Fibroblast of gingiva (primary cell): Measurements from ENCODE around the gene CDK14.
A peak's percentile ranks its signal among the peaks of the same experiment; 100 is the strongest.

ENCODE experiments used
- DNase-seq: peaks from one replicate; pipeline ENCODE4 v3.0.0-alpha.2; 2011; ENCODE audit warnings: low read depth

CDK14 gene

DNA sequence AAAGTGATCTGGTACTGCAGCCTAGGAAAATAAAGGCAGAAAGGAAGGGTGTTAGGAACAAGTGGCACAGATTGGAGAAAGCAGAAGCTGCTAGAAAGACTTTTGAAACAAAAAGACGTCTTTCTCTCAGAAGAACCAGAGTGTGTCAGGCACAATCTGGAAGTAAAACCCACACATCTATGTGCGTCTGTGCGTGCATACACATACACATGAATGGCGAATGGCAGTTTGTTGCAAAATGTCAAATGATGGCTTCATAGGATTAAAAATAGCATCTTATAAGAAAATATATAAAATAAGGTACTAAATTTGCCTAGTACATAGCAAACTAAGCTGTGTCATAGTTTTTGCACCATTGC is 246.3 kb downstream of the CDK14 start:
- DNase-seq: no peak

DNA sequence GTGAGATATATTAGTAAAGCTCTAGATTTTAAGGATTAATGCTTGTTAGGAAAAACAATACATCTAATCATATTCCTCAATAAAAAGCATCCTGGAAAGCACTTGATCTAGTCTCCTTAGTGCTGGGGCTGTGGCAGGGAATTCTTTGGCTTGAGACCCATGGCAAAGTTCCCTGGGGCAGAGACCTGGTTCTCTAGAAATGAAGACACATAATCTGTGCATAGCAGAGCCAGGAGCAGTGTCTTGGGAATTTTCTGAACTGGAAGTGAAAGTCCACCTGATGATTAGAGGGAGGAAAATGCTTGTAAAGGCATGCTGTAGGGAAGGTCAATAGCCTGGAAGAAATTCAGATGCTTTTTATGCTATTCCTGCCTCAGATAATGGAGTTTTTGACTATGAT is 247.4 kb downstream of the CDK14 start:
- no peak for DNase-seq

DNA sequence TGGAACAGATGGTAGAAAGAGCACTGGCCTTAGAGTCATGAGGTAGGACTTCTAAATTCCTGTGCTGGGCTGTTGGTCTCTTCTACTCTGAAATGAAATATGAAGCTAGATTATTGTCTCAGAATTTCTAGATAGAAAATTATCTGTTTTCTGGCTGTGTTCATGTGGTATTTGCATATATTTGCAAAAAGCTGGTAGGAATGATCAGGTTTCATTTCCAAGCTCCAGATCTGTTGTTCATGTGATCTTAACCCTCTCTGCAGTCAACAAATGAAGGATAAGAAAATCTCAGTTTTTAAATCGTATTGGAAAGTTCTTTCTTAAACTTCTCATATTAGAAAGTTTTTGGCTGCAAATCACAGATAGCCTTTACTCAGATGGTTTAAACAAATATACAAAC is 248.3 kb downstream of the CDK14 start:
- no peak for DNase-seq

DNA sequence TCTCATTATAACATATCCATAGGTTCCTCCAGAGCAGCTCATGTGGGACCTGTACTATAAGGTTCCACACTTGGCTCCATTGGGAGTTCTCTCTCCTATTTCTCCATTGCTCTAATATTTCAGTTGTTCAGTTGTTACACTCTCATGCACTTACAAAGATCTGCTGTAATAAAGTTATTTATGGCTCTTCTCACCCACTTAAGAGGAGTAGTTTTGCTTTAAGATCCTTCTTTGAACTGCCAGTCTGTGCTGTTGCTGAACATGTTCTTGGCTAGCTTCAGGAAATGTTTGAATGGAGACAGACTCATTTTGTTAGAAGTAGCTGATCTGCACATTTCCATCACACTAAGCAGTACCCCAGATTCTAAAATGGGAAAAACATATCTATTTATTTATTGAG is 250.1 kb downstream of the CDK14 start:
- DNase-seq: no peak

DNA sequence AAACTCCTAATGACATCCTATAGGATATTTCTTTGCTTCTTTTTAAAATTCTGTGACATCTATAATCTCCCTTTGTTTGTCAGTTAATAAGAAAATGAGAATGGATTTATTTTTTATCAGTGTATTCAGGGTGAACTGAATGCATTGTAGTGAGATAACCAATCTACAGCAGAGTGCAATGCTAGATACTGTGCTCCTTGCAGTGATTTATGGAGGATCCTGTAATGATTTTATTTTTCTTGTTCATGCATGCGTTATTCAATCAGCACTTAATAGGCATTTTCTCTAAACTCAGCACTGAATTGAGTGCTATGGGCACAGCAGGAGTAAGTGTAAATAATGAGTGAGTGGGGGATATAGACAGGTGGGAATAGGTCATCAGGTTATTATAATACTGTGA is 253.9 kb downstream of the CDK14 start:
- no peak for DNase-seq

DNA sequence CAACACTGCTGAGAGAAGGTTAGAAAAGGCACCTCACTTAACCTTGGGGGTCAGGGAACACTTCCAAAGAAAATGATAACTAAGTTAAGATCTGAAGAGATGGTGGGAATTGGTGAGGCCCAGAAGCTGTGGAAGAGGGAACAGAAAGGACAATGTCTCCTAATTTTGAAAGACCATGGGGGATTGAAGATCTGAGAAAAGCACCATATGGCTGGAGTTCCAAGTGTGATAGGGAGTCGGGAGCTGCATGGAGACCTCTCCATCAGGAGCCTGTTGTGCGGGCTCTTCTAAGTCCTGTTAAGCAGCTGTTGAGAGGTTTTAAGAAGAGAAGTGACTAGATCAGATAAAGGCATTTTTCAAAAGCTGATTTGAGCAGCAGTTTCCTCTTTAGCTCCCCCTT is 254.3 kb downstream of the CDK14 start:
- no peak for DNase-seq

DNA sequence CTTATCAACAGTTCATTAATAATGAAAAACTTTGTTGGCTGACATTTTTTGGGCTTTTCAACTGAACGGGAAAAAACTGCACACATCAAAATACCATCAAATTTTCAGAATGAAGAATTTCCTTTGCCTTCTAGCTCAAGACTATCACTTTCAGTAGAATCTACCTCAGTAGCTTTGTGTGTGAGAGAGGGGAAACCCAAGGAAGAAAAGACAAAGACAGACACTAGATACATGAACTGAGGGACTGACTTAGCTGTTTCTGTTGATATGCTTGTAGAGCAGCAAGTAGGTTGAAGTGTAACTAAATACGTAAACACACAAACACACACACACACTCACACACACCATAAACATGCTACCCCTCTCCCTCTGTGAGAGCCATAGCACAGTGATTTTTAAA is 257.1 kb downstream of the CDK14 start:
- no peak for DNase-seq

DNA sequence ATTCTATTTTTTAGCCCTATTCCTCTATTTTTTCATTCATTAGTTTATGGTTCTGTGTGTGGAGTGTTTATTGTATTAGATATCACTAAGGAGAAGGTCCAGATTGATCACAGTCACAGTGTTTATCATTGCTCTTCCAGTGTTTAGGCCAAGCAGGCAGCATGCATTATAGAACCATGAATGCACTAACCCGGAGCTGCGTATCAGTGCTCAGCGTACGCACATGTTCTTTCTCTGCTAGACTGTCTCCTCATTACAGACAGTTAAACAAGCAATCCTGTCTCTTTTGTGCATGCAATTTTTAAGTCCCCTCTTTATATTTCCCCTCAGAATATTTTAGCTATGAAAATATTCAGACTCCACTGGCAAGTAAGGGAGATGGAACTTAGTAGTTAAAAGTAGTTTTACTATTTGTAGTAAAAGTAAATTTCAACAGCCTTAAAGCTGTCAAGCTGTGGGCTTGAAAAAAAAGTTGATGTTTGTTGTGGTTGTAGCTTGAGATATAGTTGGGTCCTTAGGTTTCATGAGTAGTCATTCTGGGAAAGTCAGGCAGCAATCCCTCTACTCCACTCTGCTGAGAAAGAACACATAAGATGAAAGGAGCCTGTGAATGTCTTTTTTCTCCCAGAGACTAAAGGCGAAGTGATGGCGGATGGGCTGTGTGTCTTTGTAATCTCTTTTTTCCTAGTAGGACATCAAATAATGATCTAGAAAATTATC is 260.4 kb downstream of the CDK14 start:
- DNase-seq: no peak

DNA sequence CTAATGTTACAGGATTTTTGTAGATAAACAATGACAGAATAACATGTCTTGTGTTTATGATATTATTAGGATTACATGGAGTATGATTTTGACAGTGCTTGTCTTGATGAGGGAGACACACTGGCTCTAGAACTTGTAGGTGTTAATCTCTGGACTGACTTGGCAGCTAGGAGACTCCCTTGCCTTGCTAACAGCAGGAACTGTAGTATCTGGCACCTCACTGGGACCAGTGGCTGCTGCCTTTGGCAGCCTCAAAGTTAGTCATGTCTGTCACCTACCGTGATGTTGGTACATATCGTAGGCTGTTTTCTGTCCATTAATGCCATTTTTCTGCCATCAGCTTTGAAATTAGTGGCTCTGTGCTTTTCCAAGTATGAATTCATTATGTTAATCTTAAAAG is 261.5 kb downstream of the CDK14 start:
- no peak for DNase-seq

DNA sequence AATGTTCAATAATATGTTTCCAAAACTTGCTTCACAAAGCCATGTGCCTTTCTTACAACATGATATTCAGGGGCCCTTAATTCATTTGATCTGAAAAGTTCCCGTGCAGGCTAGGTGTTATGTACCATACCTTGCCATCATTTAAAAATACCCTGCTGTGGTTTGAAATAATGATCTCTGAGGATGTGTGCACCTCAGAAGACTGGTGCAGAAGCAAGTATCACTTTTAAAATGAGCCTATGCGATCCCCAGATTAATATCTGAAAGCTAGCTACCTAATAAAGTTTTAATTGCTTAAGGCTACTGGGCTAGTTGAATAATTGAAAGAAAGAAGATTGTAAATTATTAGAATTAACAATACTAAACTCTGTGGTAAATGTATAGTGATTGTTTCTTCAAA is 262.4 kb downstream of the CDK14 start:
- no peak for DNase-seq

DNA sequence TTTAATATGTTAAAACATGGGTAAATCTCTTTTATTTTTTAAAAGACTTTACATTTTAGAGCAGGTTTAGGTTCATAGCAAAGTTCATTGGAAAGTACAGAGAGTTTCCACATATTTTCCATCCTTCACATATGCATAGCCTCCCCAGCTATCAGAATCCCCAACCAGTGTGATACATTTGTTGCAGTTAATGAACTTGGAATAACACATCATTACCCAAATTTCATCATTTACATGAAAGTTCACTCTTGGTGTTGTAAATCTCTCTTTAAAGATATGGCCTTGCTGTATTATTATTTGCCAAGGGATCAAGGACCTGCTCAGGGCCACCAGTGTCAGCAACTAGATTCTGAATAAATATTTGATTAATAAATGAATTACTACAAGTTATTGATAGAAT is 263.4 kb downstream of the CDK14 start:
- no peak for DNase-seq

DNA sequence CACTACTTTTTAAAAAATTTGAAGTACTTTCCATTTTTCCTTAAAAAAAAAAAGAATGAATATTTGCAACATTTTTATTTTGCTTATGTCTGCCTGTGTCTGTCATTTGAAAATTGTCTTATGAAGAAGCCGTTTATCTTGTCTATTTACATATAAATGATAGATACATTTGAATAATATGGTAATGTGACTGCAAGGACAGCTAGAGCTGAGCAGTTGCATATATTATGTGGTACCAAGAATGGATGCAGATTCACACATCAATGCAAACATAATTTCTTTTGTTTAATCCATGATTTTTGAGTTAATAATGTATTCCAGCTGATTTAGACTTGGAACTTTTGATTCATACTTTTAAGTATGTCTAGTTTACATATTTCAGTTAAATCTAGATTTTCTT is 268.0 kb downstream of the CDK14 start:
- DNase-seq: no peak

DNA sequence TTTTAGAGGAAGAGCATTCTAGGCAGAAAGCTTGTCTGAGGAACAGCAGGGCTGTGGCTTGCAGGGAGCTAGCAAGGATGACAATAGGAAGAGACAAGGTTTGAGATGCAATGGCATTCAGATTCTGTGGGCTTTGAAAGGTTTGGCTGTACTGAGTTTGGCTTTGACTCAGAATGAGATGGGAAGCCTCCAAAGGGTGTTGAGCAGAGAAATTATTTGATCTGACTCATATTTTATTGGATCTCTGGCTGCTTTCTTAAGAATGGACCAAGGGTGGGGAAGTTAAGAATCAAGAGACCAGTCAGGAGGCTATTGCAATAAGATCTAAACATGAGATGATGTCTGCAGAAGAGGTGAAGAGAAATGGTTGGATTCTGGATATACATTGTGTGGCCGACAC is 273.2 kb downstream of the CDK14 start:
- DNase-seq: no peak

DNA sequence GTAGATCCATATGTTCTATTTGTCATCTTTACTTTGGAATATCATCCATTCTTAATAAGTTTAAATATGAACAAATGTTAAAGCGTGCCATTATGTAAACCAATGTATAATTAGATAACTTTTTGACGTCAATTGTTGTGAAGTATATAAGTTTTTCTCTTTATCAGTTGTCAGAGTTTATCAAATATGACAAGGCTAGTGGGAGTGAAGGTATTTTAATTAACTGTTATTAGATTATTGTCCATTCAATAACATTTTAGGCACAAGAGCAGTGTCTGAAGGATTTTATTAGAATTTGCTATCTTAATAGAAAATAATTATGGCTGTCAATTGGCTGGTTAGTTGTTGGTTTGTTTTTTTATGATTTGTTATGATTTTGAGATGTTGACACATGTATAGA is 280.6 kb downstream of the CDK14 start:
- no peak for DNase-seq

DNA sequence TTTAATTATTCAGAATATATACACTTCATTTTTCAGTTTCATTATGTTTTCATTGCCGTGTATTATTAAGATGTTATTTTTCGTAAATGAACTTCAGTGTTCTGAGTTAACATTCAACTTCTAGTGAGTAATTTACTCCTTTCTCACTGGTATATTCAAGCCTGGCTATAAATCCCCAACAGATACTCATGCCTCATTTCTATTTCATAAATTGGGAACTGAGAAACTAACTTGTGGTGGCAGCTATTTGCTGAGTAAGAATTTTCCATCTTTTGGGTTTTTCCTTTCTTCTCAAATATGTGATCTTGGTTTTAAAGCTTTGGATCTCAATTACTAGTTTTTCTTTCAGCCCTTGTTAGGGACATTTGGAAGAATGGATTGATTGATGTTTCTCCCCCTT is 281.1 kb downstream of the CDK14 start:
- no peak for DNase-seq

DNA sequence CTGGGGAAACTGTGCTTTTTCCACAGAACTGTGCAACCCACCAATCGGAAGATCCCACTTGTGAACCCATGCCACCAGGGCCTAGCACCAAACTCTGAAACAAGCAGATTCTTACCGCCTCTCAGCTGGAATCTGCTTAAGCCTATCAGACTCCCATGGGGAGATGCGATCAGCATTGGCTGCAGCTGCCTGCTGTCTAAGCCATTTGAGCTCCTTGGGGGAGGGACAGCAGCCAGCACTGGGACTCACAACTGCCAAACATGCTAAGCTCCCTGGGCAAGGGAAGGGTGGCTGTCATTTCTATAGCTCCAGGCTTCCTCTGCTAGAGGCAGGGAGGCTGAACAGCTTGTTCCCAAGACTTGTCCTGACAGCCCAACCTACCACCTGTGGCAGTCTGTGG is 283.8 kb downstream of the CDK14 start:
- no peak for DNase-seq

DNA sequence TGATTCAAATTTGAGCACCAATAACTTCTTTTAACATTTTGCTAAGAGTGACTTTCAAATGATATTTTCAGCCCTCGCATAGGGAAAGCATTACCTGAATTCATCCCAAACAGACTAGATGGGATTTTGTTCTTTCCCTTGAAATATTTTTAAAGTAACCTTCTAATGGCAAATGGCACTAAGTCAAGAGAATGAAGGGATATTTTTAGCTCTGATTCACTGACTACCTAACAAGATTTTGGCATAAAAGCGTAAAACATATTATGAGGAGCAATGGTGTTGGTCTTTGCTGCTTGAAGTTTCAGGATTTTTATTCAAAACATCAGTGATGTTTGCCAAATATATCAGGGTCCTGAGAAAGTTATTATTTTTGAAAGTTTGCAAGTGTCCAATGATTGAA is 290.3 kb downstream of the CDK14 start:
- DNase-seq: no peak

DNA sequence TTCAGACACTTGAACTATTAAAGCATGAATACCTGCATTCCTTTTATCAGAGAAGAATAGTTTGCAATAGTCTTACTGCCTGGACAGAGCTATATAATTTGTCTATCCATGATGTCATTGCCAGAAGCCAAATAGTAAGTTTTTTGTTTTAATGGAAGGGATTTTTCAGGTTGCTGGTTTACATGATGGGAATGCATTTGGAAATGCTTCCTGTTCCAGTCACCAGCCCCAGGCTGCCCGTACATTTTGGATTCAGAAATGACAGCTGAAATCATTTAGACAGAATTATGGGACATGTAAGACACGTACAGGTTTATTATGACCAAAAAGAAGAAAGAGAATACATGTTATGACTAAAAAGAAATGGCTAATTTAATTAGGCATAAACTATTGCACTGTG is 293.1 kb downstream of the CDK14 start:
- DNase-seq: no peak

DNA sequence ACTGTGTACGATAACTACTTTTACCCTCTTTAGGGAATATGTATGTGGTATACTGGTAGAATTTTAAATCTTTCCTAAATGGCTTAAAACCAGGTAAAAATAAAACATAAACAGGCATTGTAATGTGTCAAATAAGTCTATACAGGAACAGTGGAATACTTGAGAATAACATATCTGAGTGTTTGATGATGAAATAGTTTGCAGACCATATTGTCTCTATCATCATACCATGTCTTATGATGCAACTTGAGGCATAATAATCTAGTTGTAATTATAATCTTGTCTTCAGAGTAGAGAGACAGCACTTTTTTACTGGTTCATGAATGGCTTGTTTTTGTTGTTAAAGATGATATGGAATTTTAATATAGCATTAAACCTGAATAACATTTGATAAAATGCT is 293.5 kb downstream of the CDK14 start:
- DNase-seq: peak; percentile 3

DNA sequence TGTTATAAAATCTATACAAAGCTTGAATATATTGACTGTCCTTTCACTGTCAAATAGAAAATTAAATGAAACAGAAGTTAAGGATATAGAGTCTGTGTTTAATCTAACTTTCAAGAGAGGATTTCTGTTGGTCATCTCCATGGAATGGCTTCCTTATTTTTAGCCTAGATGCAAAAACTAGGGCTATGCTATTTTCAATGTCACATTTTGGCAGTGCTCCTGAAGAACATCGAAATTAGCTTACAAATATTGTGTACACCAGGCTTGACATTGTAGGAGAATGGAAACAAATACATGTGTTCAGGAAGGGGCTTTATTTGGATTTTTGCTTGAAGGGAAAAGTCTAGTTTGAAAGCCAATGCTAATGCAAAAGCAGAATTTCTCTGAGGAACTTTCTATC is 295.4 kb downstream of the CDK14 start:
- no peak for DNase-seq

DNA sequence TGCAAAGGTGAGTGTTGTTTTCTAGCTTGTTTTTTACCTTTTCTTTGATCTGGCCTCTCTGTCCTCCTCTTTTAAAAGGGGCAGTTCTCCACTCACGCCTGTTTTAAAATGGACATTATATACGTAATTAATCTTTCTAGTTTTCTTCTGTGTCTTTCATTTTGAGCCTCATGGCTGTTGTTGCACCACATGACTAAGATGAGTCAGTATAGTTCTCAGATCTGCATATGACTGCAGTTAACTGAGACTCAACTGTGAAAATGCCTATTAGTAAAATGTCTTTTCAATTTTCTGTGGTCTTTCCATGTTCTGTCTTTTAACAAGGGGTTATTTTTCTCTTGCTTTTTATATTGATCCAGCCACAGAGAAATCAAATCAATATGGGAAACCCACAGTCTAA is 296.1 kb downstream of the CDK14 start:
- no peak for DNase-seq

DNA sequence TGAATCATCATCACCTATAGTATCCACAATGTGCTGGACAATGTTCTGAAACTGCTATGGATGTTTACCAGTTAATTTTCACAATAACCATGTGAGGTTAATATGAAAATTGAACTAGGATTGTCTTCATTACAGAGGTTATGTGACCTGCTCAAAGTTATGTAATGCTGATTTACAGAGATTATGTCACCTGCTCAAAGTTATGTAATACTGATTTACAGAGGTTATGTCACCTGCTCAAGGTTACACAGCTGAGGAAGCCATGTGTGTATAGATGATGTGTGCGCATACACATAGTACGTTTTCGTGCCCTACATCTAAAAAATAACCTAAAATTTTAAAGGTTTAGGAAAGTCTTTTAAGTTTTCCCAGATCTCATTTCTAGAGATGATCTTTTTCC is 298.0 kb downstream of the CDK14 start:
- no peak for DNase-seq

DNA sequence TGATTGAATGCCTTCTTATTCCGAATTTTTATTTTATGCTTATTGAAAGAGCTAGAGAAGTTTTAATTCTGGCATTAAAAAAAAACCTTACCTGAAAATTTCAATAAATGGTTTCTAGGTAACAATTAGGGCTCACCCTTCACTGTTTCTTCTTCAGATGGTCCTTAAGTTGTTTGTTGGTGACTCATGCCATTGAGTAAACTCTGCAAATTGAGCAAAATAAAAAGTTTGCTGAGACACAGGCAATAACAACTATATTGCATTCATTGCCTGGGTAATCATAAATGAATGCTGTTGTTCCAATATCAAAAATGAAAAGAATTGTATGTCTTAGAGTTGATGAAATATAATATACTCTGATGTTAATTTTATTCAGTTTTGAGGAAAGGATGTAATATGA is 300.3 kb downstream of the CDK14 start:
- DNase-seq: peak; percentile 6

DNA sequence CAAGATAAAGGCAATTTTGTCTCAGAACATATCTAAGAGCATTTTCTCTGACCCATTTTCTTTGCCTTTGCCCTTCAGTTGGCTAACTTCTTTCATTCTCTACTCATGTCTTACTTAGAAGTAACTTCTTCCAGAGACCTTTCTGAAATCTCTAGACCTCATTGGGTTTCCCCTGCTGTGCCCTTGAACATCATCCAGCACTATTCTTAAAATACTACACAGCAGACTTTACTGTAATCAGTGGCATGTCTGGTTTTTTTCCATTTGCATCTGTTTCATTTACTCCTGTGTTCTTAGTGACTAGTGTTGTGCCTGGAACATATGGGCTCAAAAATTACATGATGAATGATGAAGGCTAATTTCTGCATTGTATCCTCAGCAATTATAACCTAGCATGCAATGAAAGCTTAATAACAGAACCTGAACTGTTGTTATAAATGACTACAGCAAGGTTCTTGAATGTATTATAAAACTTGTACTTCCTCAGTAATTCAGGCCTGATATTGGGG is 301.9 kb downstream of the CDK14 start:
- DNase-seq: no peak
